SK-N-SH (cell line): ENCODE measurements around the gene ARMC3. TPM values are rescaled to one million over a fixed set of nuclear protein-coding genes. Genes with fewer than 3 reads are reported as not detected.

ENCODE experiments used
- CTCF ChIA-PET: fragments of 300-600, 350-600 bp; formaldehyde crosslinking; extraction: SDS; loops from one replicate; lab custom pipeline; 2021; lab: Yijun Ruan, JAX
- POLR2A ChIA-PET: fragments of 350-600 bp; sonication (Branson Sonifier 250); formaldehyde crosslinking; extraction: SDS; loops from one replicate; lab custom pipeline; 2020; ENCODE audit warnings: antibody characterized with exemption, inconsistent platforms; lab: Yijun Ruan, JAX
- DNase-seq: peaks from one replicate; pipeline ENCODE4 v3.0.0; 2012
- H2AFZ ChIP-seq: fragments of 200-600 bp; sonication (generic); 2 replicates; pipeline ENCODE4 v1.8.1; 2016; ENCODE audit warnings: antibody characterized with exemption, mild to moderate bottlenecking, low read depth
- H3F3A ChIP-seq: fragments of 200-600 bp; sonication (generic); replicated peaks from 2 replicates; pipeline ENCODE3; 2016; ENCODE audit warnings: antibody characterized with exemption, mild to moderate bottlenecking; ENCODE audit not compliant: insufficient read depth
- H3K27ac ChIP-seq, 2 experiments: fragments of 200-500 bp in 1 of 2; fragments of 200-600 bp in 1 of 2; sonication (Bioruptor generic) in 1 of 2; sonication (generic), shearing (Covaris generic) in 1 of 2; 2 replicates each; pipeline versions ENCODE4 v1.5.1 to v1.6.1; 2014 to 2016; ENCODE audit warnings: low read depth in 2 of 2, inconsistent platforms in 1 of 2, low read length in 1 of 2, mild to moderate bottlenecking in 1 of 2, mixed read lengths in 1 of 2
- H3K27me3 ChIP-seq: fragments of 200-600 bp; sonication (generic), shearing (Covaris generic); 2 replicates; pipeline ENCODE4 v1.6.1; 2016; ENCODE audit warnings: mixed run types; ENCODE audit not compliant: insufficient read depth
- H3K36me3 ChIP-seq, 2 experiments: fragments of 200-500 bp in 1 of 2; fragments of 200-600 bp in 1 of 2; sonication (Bioruptor generic) in 1 of 2; sonication (generic) in 1 of 2; replicated peaks in 1 of 2; 2 replicates each; pipeline versions ENCODE3 to v1.5.1; 2014 to 2016; ENCODE audit warnings: low read length in 1 of 2, mild to moderate bottlenecking in 1 of 2; ENCODE audit not compliant: insufficient read depth in 2 of 2, control insufficient read depth in 1 of 2
- H3K4me1 ChIP-seq, 2 experiments: fragments of 200-500 bp in 1 of 2; fragments of 200-600 bp in 1 of 2; sonication (Bioruptor generic) in 1 of 2; sonication (generic), shearing (Covaris generic) in 1 of 2; 2 replicates each; pipeline versions ENCODE4 v1.5.1 to v1.6.1; 2014 to 2016; ENCODE audit warnings: low read depth in 1 of 2, low read length in 1 of 2, mixed run types in 1 of 2; ENCODE audit not compliant: insufficient read depth in 2 of 2, control insufficient read depth in 1 of 2
- H3K4me2 ChIP-seq: fragments of 200-600 bp; sonication (generic), shearing (Covaris generic); 2 replicates; pipeline ENCODE4 v1.6.1; 2017; ENCODE audit warnings: mixed run types
- H3K4me3 ChIP-seq, 2 experiments: fragments of 200-500 bp in 1 of 2; fragments of 200-600 bp in 1 of 2; sonication (Bioruptor generic) in 1 of 2; sonication (generic), shearing (Covaris generic) in 1 of 2; 2 replicates each; pipeline versions ENCODE4 v1.5.1 to v1.8.1; 2014 to 2016; ENCODE audit warnings: low read depth in 2 of 2, inconsistent platforms in 1 of 2, low read length in 1 of 2, mild to moderate bottlenecking in 1 of 2, mixed read lengths in 1 of 2, moderate library complexity in 1 of 2
- H3K79me2 ChIP-seq: fragments of 200-600 bp; sonication (generic); 2 replicates; pipeline ENCODE4 v1.8.1; 2017; ENCODE audit warnings: mild to moderate bottlenecking; ENCODE audit not compliant: insufficient read depth
- H3K9ac ChIP-seq: fragments of 200-600 bp; sonication (generic); 2 replicates; pipeline ENCODE4 v1.6.1; 2017; ENCODE audit warnings: mixed run types
- H3K9me2 ChIP-seq: fragments of 200-600 bp; sonication (generic); 2 replicates; pipeline ENCODE4 v1.6.1; 2017; ENCODE audit warnings: mixed run types
- H3K9me3 ChIP-seq: fragments of 200-600 bp; sonication (generic); 2 replicates; pipeline ENCODE4 v1.6.1; 2017; ENCODE audit warnings: mixed run types, mild to moderate bottlenecking, moderate library complexity
- H4K20me1 ChIP-seq: fragments of 200-600 bp; sonication (generic); 2 replicates; pipeline ENCODE4 v1.6.1; 2017; ENCODE audit warnings: mild to moderate bottlenecking, mixed run types; ENCODE audit not compliant: insufficient read depth
- CHD2 ChIP-seq: fragments of 150-350 bp; IDR thresholded peaks from 2 replicates; pipeline ENCODE4 v1.6.1; 2018; ENCODE audit warnings: low read length; ENCODE audit not compliant: partially characterized antibody
- CTCF ChIP-seq: fragments of 200-600 bp; sonication (generic); IDR thresholded peaks from 2 replicates; pipeline ENCODE4 v1.6.1; 2017; ENCODE audit warnings: antibody characterized with exemption, mild to moderate bottlenecking, moderate library complexity
- ELF1 ChIP-seq: IDR thresholded peaks from 2 replicates; pipeline ENCODE4 v1.4.0; 2012
- EP300 ChIP-seq, 2 experiments: IDR thresholded peaks; 2 replicates each; pipeline versions ENCODE4 v1.4.0 to v1.6.1; 2012; ENCODE audit warnings: borderline replicate concordance in 1 of 2, low read depth in 1 of 2, low read length in 1 of 2
- EZH2phosphoT487 ChIP-seq: fragments of 200-600 bp; sonication (generic); IDR thresholded peaks from 2 replicates; pipeline ENCODE4 v1.6.1; 2017; ENCODE audit warnings: low read depth, mixed run types, mild to moderate bottlenecking, antibody characterized with exemption, moderate library complexity, borderline replicate concordance
- FOSL2 ChIP-seq: IDR thresholded peaks from 2 replicates; pipeline ENCODE4 v1.4.0; 2012; ENCODE audit warnings: low read depth, mild to moderate bottlenecking, moderate library complexity, borderline replicate concordance
- GABPA ChIP-seq: IDR thresholded peaks from 2 replicates; pipeline ENCODE4 v1.4.0; 2012; ENCODE audit warnings: low read depth, mild to moderate bottlenecking
- GATA2 ChIP-seq: sonication (generic); formaldehyde crosslinking; IDR thresholded peaks from 2 replicates; pipeline ENCODE4 v1.5.0; 2020; ENCODE audit warnings: mild to moderate bottlenecking, missing genetic modification reagents
- IRF3 ChIP-seq: fragments of 150-350 bp; IDR thresholded peaks from 2 replicates; pipeline ENCODE4 v1.6.1; 2016; ENCODE audit warnings: mild to moderate bottlenecking, low read depth, low read length
- JUND ChIP-seq: IDR thresholded peaks from 2 replicates; pipeline ENCODE4 v1.4.0; 2012
- MXI1 ChIP-seq: IDR thresholded peaks from 2 replicates; pipeline ENCODE4 v1.6.1; 2012; ENCODE audit warnings: mild to moderate bottlenecking, low read depth, low read length, improper control_type of control experiment
- RXRA ChIP-seq: IDR thresholded peaks from 2 replicates; pipeline ENCODE4 v1.4.0; 2012; ENCODE audit warnings: low read depth, mild to moderate bottlenecking, borderline replicate concordance
- SIN3A ChIP-seq: IDR thresholded peaks from 2 replicates; pipeline ENCODE4 v1.6.1; 2012; ENCODE audit warnings: low read depth, mild to moderate bottlenecking, low read length, moderate library complexity, borderline replicate concordance
- TAF1 ChIP-seq: IDR thresholded peaks from 2 replicates; pipeline ENCODE4 v1.6.1; 2012; ENCODE audit warnings: low read depth, mild to moderate bottlenecking, low read length, moderate library complexity, borderline replicate concordance
- TCF12 ChIP-seq: IDR thresholded peaks from 2 replicates; pipeline ENCODE4 v1.4.0; 2012
- TEAD4 ChIP-seq: IDR thresholded peaks from 2 replicates; pipeline ENCODE4 v1.4.0; 2012; ENCODE audit warnings: mild to moderate bottlenecking, borderline replicate concordance; ENCODE audit not compliant: insufficient read depth
- USF2 ChIP-seq: fragments of 150-350 bp; IDR thresholded peaks from 2 replicates; pipeline ENCODE4 v1.6.1; 2017; ENCODE audit warnings: antibody characterized with exemption, low read length, low read depth, borderline replicate concordance
- WGBS: methylation state at CpG from one replicate; pipeline ENCODE4 v1.1.6; 2017; ENCODE audit warnings: low lambda C conversion rate; 5-methylcytosine and 5-hydroxymethylcytosine counted together
- polyA plus RNA-seq, 3 experiments: library from polyadenylated mRNA; depleted of rRNA; stranded (reverse); fragments of >200 nt; gene quantifications; 2 replicates each; pipeline ENCODE4 v1.2.3, GENCODE V29; 2012
- TF ChIP-seq, protein P1 (sequence below): IDR thresholded peaks from 2 replicates; pipeline ENCODE4 v1.4.0; 2012; ENCODE audit warnings: low read depth, borderline replicate concordance

ARMC3 gene
- polyA plus RNA-seq, 1 of the 3 experiments (the other 2 are of a cell fraction), result not detected

DNA sequence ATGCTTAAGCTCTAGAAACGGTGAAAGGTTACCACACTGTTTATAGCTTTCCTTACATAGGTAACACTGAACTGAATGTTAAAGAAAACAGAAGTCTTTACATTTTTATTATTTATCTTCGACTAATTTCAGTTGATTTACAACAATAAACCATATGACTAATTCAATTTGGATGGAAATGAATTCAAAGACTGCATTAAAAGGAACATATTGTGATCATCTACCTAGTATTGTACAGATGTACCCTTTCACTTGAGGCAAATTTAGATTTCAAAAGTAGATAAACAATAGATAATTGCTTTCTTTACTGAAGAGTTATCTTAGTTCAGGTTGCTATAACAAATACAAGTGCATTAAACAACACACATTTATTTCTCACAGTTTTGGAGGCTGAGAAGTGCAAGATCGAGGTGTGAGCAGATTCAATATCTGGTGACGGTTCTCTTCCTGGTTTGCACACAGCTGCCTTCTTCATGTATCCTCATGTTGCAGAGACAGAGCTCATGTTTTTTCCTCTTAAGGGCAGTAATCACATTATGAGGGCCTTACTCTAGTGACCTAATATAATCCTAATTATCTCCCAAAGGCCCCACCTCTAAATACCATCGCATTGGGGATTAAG lies 15.0 kb upstream of the ARMC3 start:
- no peaks in the 10 kb centered on the region for H3K9me3 ChIP-seq
- no peaks in the 10 kb centered on the region for H3K36me3 ChIP-seq
- no peaks in the 10 kb centered on the region for H3K27me3 ChIP-seq
- H3K4me1 ChIP-seq, result peaks cover 0 to 16% of the 10 kb centered on the region in 2 experiments; a peak in 2 of 4 replicates
- no peak overlapping the region for H3K9ac ChIP-seq
- no peak overlapping the region for H2AFZ ChIP-seq
- no peaks in the 10 kb centered on the region for H3K79me2 ChIP-seq
- no peak overlapping the region for H3K4me3 ChIP-seq
- ChIA-PET POLR2A (no interaction called here), CTCF (interaction anchor here (1.2 kb wide), 2 partner anchors 15 to 919 kb away, joined by 3 to 4 read pairs; partner anchors contain the start of gene ARMC3)
- H3K9me2 ChIP-seq, result no peaks in the 10 kb centered on the region
- H3K4me2 ChIP-seq, result no peak overlapping the region
- DNase-seq, result peak; percentile 27
- no peak for TF ChIP-seq JUND
- TF ChIP-seq TEAD4, result no peak
- TF ChIP-seq TCF12, result no peak
- 0 out of 4 replicates have a peak, but pooled peaks of 1 of the 2 experiments have one; percentile 1 for TF ChIP-seq EP300 (IDR thresholded peaks at IDR 0.05; ENCODE audit: borderline replicate concordance in 1 of 2, low read depth in 1 of 2, low read length in 1 of 2)
- no peak for TF ChIP-seq EZH2phosphoT487
- peak; percentile 60 for TF ChIP-seq GATA2 (CRISPR knock-in tag)
- TF ChIP-seq GABPA, result no peak
- H4K20me1 ChIP-seq, result no peaks in the 10 kb centered on the region
- 37% methylated on average over 5 of the region's 5 CpGs for WGBS
- H3F3A ChIP-seq, result no peaks in the 10 kb centered on the region
- peak overlapping the region in 1 of 2 experiments; percentile 94; a peak in 2 of 4 replicates for H3K27ac ChIP-seq

DNA sequence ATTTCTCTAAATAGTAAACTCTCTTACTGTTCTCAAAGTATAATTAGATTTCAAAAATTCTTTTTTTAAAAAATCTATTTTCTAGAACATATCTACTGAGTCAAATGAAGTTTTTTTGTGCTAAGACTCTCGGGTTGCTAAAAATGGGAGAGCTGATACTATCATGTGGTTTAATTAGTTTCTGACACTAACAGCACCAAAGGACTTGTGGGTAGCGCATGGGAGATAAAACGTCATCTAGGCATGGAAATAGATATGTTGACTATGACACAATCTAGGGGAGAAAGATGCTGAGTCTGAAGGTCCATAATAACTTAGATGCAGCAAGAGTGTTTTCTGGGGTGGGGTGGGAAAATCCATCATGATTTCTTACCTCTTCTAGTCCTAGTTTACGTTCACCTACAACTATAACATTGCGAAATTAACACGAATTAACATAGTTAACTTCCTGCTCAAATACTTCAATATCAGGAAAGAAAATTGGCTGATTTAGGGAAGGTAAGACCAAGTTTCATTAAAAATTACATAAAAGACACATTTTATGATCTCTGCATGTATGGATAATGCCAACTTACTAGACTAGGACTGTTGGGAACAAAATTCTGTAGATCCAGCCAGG lies 14.3 kb upstream of the ARMC3 start:
- Histone ChIP-seq H3K4me1 (peaks cover 0 to 16% of the 10 kb centered on the region in 2 experiments; a peak in 2 of 4 replicates), H3K9ac (no peak overlapping the region), H3K4me3 (no peak overlapping the region), H3K27me3 (no peaks in the 10 kb centered on the region), H3K9me2 (no peaks in the 10 kb centered on the region), H4K20me1 (no peaks in the 10 kb centered on the region), H3K9me3 (no peaks in the 10 kb centered on the region), H3K4me2 (no peak overlapping the region), H3F3A (no peaks in the 10 kb centered on the region), H3K79me2 (no peaks in the 10 kb centered on the region), H3K36me3 (no peaks in the 10 kb centered on the region), H2AFZ (no peak overlapping the region), H3K27ac (peak overlapping the region in 1 of 2 experiments; percentile 94; a peak in 2 of 4 replicates)
- DNase-seq, result peak; percentile 8
- 70% methylated on average over 6 of the region's 6 CpGs for WGBS
- ChIA-PET CTCF (interaction anchor here (1.2 kb wide), 1 partner anchor 14 kb away, joined by 3 read pairs; the partner anchor contains the start of gene ARMC3), POLR2A (no interaction called here)
- TF ChIP-seq TAF1 (no peak), MXI1 (no peak), USF2 (no peak), IRF3 (no peak), ELF1 (no peak), FOSL2 (no peak), EP300 (IDR thresholded peaks at IDR 0.05; ENCODE audit: borderline replicate concordance in 1 of 2, low read depth in 1 of 2, low read length in 1 of 2) (no peak), CHD2 (no peak), SIN3A (no peak), CTCF (no peak), RXRA (no peak), TEAD4 (no peak)
- TF ChIP-seq, protein P1, sequence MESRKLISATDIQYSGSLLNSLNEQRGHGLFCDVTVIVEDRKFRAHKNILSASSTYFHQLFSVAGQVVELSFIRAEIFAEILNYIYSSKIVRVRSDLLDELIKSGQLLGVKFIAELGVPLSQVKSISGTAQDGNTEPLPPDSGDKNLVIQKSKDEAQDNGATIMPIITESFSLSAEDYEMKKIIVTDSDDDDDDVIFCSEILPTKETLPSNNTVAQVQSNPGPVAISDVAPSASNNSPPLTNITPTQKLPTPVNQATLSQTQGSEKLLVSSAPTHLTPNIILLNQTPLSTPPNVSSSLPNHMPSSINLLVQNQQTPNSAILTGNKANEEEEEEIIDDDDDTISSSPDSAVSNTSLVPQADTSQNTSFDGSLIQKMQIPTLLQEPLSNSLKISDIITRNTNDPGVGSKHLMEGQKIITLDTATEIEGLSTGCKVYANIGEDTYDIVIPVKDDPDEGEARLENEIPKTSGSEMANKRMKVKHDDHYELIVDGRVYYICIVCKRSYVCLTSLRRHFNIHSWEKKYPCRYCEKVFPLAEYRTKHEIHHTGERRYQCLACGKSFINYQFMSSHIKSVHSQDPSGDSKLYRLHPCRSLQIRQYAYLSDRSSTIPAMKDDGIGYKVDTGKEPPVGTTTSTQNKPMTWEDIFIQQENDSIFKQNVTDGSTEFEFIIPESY, result no peak
